DND-41 (cell line): Measurements from ENCODE around the gene CSRP2.

Experiments used
- EZH2 ChIP-seq: IDR thresholded peaks from 3 replicates; pipeline ENCODE4 v1.6.1; 2012; ENCODE audit warnings: borderline replicate concordance, low read depth, mild to moderate bottlenecking, moderate library complexity, low read length, inconsistent platforms; ENCODE audit not compliant: severe bottlenecking
- TF ChIP-seq, protein P1 (sequence below): IDR thresholded peaks from 2 replicates; pipeline ENCODE4 v1.5.1; 2012; ENCODE audit warnings: borderline replicate concordance, low read length, moderate library complexity, mild to moderate bottlenecking; ENCODE audit not compliant: poor library complexity, severe bottlenecking; ENCODE audit errors: extremely low read depth

DNA sequence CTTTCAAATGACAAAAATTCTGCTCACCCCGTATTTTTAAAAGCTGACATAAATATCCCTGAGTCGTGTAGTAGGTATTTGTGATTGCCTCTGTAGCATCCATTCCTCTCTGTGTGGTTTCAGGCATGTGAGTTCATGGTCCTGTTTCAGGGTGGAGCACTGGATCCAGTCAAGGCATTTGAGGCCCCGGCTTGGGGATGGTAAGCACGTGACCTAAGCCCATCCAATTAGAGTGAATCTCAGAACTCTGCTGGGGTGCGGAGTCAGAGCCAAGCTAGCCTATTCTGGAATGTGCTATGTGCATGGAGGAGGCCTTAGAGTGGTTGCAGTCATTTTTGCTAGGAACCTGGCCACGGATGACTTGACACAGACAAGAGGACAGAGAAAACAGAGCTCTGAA, 4.3 kb upstream of the CSRP2 start:
- TF ChIP-seq, protein P1, sequence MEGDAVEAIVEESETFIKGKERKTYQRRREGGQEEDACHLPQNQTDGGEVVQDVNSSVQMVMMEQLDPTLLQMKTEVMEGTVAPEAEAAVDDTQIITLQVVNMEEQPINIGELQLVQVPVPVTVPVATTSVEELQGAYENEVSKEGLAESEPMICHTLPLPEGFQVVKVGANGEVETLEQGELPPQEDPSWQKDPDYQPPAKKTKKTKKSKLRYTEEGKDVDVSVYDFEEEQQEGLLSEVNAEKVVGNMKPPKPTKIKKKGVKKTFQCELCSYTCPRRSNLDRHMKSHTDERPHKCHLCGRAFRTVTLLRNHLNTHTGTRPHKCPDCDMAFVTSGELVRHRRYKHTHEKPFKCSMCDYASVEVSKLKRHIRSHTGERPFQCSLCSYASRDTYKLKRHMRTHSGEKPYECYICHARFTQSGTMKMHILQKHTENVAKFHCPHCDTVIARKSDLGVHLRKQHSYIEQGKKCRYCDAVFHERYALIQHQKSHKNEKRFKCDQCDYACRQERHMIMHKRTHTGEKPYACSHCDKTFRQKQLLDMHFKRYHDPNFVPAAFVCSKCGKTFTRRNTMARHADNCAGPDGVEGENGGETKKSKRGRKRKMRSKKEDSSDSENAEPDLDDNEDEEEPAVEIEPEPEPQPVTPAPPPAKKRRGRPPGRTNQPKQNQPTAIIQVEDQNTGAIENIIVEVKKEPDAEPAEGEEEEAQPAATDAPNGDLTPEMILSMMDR, result no peak
- TF ChIP-seq EZH2, result no peak
